ENCODE measurements around the gene ITPR1. TPM values are rescaled to one million over a fixed set of nuclear protein-coding genes. Genes with fewer than 3 reads are reported as not detected.

Gene ITPR1
- total RNA-seq, 1 experiment from 2014 or later: 3.6 TPM

- DNase-seq (ENCODE audit: low spot score): no peak
These were observed 396.0 kb downstream of the ITPR1 start for GRCh38 chr3:4888913-4889846.

GRCh38 chr3:4889896-4890295 is 396.7 kb downstream of the ITPR1 start:
- DNase-seq (ENCODE audit: low spot score): no peak

GRCh38 chr3:4894891-4895530 is 401.9 kb downstream of the ITPR1 start:
- DNase-seq (ENCODE audit: low spot score): no peak

GRCh38 chr3:4895838-4896237 is 402.7 kb downstream of the ITPR1 start:
- no peak for DNase-seq (ENCODE audit: low spot score)

Other genes with a start within 250 kb of the ITPR1 start
- 5.6 and 8.1 TPM in 2 replicates for gene SETMAR, start 190.0 kb upstream of the ITPR1 start, total RNA-seq (2014; rRNA removed; shearing (Covaris generic))
- gene SUMF1, start 26.1 kb upstream of the ITPR1 start, total RNA-seq (2014; rRNA removed; shearing (Covaris generic)): 17.5 and 21.8 TPM in 2 replicates

Measured in HT-29 (cell line).